H1 (cell line): ENCODE data around the gene RALGAPB. TPM values are rescaled to one million over a fixed set of nuclear protein-coding genes. Genes with fewer than 3 reads are reported as not detected.

Source experiments
- CTCF ChIA-PET: fragments of 300-600 bp; sonication (Branson Sonifier 250); formaldehyde crosslinking; loops from one replicate; lab custom pipeline; 2021; ENCODE audit not compliant: partially characterized antibody; lab: Charles Lee
- POLR2A ChIA-PET: fragments of 300-600 bp; sonication (Branson Sonifier 250); formaldehyde crosslinking; loops from one replicate; lab custom pipeline; 2021; ENCODE audit warnings: inconsistent platforms; ENCODE audit not compliant: partially characterized antibody; lab: Charles Lee
- DNase-seq, 2 experiments: peaks; one replicate each; pipeline versions ENCODE4 v3.0.0 to v3.0.0-alpha.2; 2010 to 2022; ENCODE audit warnings: low spot score in 2 of 2, low read depth in 1 of 2, mixed read lengths in 1 of 2
- FAIRE-seq: peaks from 2 replicates; lab custom pipeline; 2011; peaks lifted over from hg19 to GRCh38; lab: Jason Lieb, UNC
- H2AFZ ChIP-seq: 2 replicates; pipeline ENCODE4 v1.8.1; 2012; ENCODE audit warnings: low read length, inconsistent platforms
- H2AK5ac ChIP-seq: 2 replicates; pipeline ENCODE4 v1.6.1; 2013; ENCODE audit warnings: low read depth, low read length
- H2BK120ac ChIP-seq: replicated peaks from 2 replicates; pipeline ENCODE3; 2013; ENCODE audit warnings: low read depth, low read length, inconsistent platforms
- H2BK12ac ChIP-seq: 2 replicates; pipeline ENCODE4 v1.6.1; 2013; ENCODE audit warnings: low read depth, low read length
- H2BK15ac ChIP-seq: 2 replicates; pipeline ENCODE4 v1.6.1; 2013; ENCODE audit warnings: low read length
- H2BK20ac ChIP-seq: 2 replicates; pipeline ENCODE4 v1.6.1; 2013; ENCODE audit warnings: low read length
- H2BK5ac ChIP-seq: 2 replicates; pipeline ENCODE4 v1.6.1; 2013; ENCODE audit warnings: low read depth, low read length
- H3K14ac ChIP-seq: 2 replicates; pipeline ENCODE4 v1.6.1; 2013; ENCODE audit warnings: inconsistent platforms; ENCODE audit not compliant: insufficient read length
- H3K18ac ChIP-seq: 2 replicates; pipeline ENCODE4 v1.6.1; 2013; ENCODE audit warnings: low read length; ENCODE audit errors: extremely low read depth
- H3K23ac ChIP-seq: 2 replicates; pipeline ENCODE4 v1.6.1; 2013; ENCODE audit warnings: inconsistent platforms; ENCODE audit not compliant: insufficient read length
- H3K23me2 ChIP-seq: 2 replicates; pipeline ENCODE4 v1.6.1; 2013; ENCODE audit warnings: low read depth, low read length
- H3K27ac ChIP-seq: 2 replicates; pipeline ENCODE4 v1.6.1; 2011; ENCODE audit warnings: low read depth, low read length, inconsistent platforms
- H3K27me3 ChIP-seq, 4 experiments: replicated peaks in 1 of 4; 1 replicate in 1 of 4; 2 replicates in 3 of 4; pipeline versions ENCODE4 v1.6.1 to v1.8.1; 2011 to 2013; ENCODE audit warnings: low read length in 3 of 4, mild to moderate bottlenecking in 3 of 4, inconsistent platforms in 2 of 4, mixed read lengths in 2 of 4, moderate library complexity in 1 of 4; ENCODE audit not compliant: control insufficient read depth in 3 of 4, insufficient read depth in 3 of 4; ENCODE audit errors: extremely low read depth in 1 of 4
- H3K36me3 ChIP-seq, 4 experiments: 2 replicates each; pipeline versions ENCODE4 v1.6.1 to v1.8.1; 2011 to 2013; ENCODE audit warnings: mild to moderate bottlenecking in 4 of 4, low read length in 3 of 4, moderate library complexity in 2 of 4, control low read depth in 1 of 4, inconsistent platforms in 1 of 4; ENCODE audit not compliant: insufficient read depth in 4 of 4, control insufficient read depth in 2 of 4
- H3K4ac ChIP-seq: replicated peaks from 2 replicates; pipeline ENCODE3; 2013; ENCODE audit warnings: low read length, low read depth, mixed read lengths, inconsistent platforms; ENCODE audit not compliant: insufficient read length
- H3K4me1 ChIP-seq, 4 experiments: replicated peaks in 1 of 4; 1 replicate in 1 of 4; 2 replicates in 3 of 4; pipeline versions ENCODE4 v1.6.1 to v1.8.1; 2011 to 2013; ENCODE audit warnings: low read length in 3 of 4, inconsistent platforms in 2 of 4, mixed read lengths in 1 of 4; ENCODE audit not compliant: insufficient read depth in 4 of 4, control insufficient read depth in 3 of 4
- H3K4me2 ChIP-seq, 2 experiments: 2 replicates each; pipeline versions ENCODE4 v1.6.1 to v1.8.1; 2011 to 2013; ENCODE audit warnings: low read depth in 2 of 2, low read length in 2 of 2, control low read depth in 1 of 2, inconsistent platforms in 1 of 2, mild to moderate bottlenecking in 1 of 2; ENCODE audit not compliant: insufficient read depth in 1 of 2
- H3K4me3 ChIP-seq, 4 experiments: fragments of 200-600, 300-600 bp in 1 of 4; sonication (generic), shearing (Covaris generic), sonication (Bioruptor Twin) in 1 of 4; 2 replicates each; pipeline versions ENCODE4 v1.5.1 to v1.8.1; 2011 to 2016; ENCODE audit warnings: low read length in 4 of 4, low read depth in 3 of 4, control low read depth in 2 of 4, inconsistent platforms in 2 of 4, mild to moderate bottlenecking in 2 of 4, mixed read lengths in 1 of 4, moderate library complexity in 1 of 4; ENCODE audit not compliant: insufficient read depth in 2 of 4; ENCODE audit errors: extremely low read depth in 1 of 4
- H3K56ac ChIP-seq: replicated peaks from 2 replicates; pipeline ENCODE3; 2013; ENCODE audit warnings: low read depth, mild to moderate bottlenecking, mixed read lengths, low read length, inconsistent platforms; ENCODE audit not compliant: insufficient read length
- H3K79me1 ChIP-seq: 2 replicates; pipeline ENCODE4 v1.6.1; 2013; ENCODE audit warnings: low read depth, low read length, control low read depth
- H3K79me2 ChIP-seq, 2 experiments: 2 replicates each; pipeline versions ENCODE4 v1.6.1 to v1.8.1; 2012 to 2013; ENCODE audit warnings: low read length in 2 of 2, mild to moderate bottlenecking in 2 of 2, inconsistent platforms in 1 of 2; ENCODE audit not compliant: insufficient read depth in 2 of 2, control insufficient read depth in 1 of 2
- H3K9ac ChIP-seq, 4 experiments: replicated peaks in 1 of 4; 1 replicate in 1 of 4; 2 replicates in 3 of 4; pipeline versions ENCODE4 v1.6.1 to v1.8.1; 2011 to 2013; ENCODE audit warnings: low read depth in 3 of 4, low read length in 3 of 4, control low read depth in 2 of 4, mild to moderate bottlenecking in 2 of 4, moderate library complexity in 2 of 4, inconsistent platforms in 1 of 4; ENCODE audit errors: extremely low read depth in 1 of 4
- H3K9me3 ChIP-seq, 2 experiments: 2 replicates each; pipeline versions ENCODE4 v1.6.1 to v1.8.1; 2012 to 2013; ENCODE audit warnings: mild to moderate bottlenecking in 2 of 2, moderate library complexity in 2 of 2, control low read depth in 1 of 2, inconsistent platforms in 1 of 2, low read depth in 1 of 2, low read length in 1 of 2, mixed read lengths in 1 of 2; ENCODE audit not compliant: insufficient read depth in 2 of 2
- H4K20me1 ChIP-seq, 2 experiments: replicated peaks in 1 of 2; 2 replicates each; pipeline versions ENCODE3 to v1.8.1; 2011 to 2013; ENCODE audit warnings: inconsistent platforms in 2 of 2, low read length in 2 of 2, mild to moderate bottlenecking in 1 of 2; ENCODE audit not compliant: insufficient read depth in 2 of 2, control insufficient read depth in 1 of 2
- H4K5ac ChIP-seq: 2 replicates; pipeline ENCODE4 v1.6.1; 2013; ENCODE audit warnings: low read length, low read depth, mixed read lengths, inconsistent platforms; ENCODE audit not compliant: insufficient read length
- H4K8ac ChIP-seq: 2 replicates; pipeline ENCODE4 v1.8.0; 2013; ENCODE audit warnings: mild to moderate bottlenecking, moderate library complexity, low read length, inconsistent platforms; ENCODE audit not compliant: insufficient read depth; ENCODE audit errors: extremely low read depth
- H4K91ac ChIP-seq: replicated peaks from 2 replicates; pipeline ENCODE3; 2013; ENCODE audit warnings: low read length, mixed read lengths, inconsistent platforms; ENCODE audit not compliant: insufficient read length
- ASH2L ChIP-seq: fragments of 200-600, 300-600 bp; sonication (generic); IDR thresholded peaks from one replicate; pipeline ENCODE4 v1.7.1; 2017; ENCODE audit warnings: low read length
- E2F6 ChIP-seq: IDR thresholded peaks from 2 replicates; pipeline ENCODE4 v1.6.1; 2012; ENCODE audit warnings: inconsistent platforms
- GTF2F1 ChIP-seq: IDR thresholded peaks from 2 replicates; pipeline ENCODE4 v1.6.1; 2012; ENCODE audit warnings: low read depth, low read length, improper control_type of control experiment, borderline replicate concordance
- HDAC6 ChIP-seq: IDR thresholded peaks from one replicate; pipeline ENCODE4 v1.7.1; 2012; ENCODE audit warnings: low read depth, mild to moderate bottlenecking, inconsistent platforms, low read length, moderate library complexity
- NANOG ChIP-seq: IDR thresholded peaks from 2 replicates; pipeline ENCODE4 v1.6.1; 2011; ENCODE audit warnings: low read length, low read depth, mild to moderate bottlenecking, inconsistent platforms; ENCODE audit not compliant: insufficient read depth, poor library complexity, severe bottlenecking
- SRF ChIP-seq: IDR thresholded peaks from 2 replicates; pipeline ENCODE4 v1.6.1; 2011; ENCODE audit warnings: mild to moderate bottlenecking, low read depth, low read length, moderate library complexity
- SUZ12 ChIP-seq: fragments of 200-600 bp; sonication (generic); IDR thresholded peaks from 2 replicates; pipeline ENCODE4 v1.6.1; 2012; ENCODE audit warnings: mild to moderate bottlenecking, inconsistent platforms, low read length, moderate library complexity, mixed read lengths
- TAF1 ChIP-seq: IDR thresholded peaks from 2 replicates; pipeline ENCODE4 v1.6.1; 2011; ENCODE audit warnings: mild to moderate bottlenecking, low read depth, low read length
- USF2 ChIP-seq: IDR thresholded peaks from 2 replicates; pipeline ENCODE4 v1.6.1; 2011; ENCODE audit warnings: low read length, improper control_type of control experiment
- YY1 ChIP-seq: IDR thresholded peaks from 2 replicates; pipeline ENCODE4 v1.6.1; 2011; ENCODE audit warnings: low read depth, mild to moderate bottlenecking, low read length
- ZNF274 ChIP-seq: IDR thresholded peaks from 2 replicates; pipeline ENCODE4 v1.7.0; 2012; ENCODE audit warnings: low read length, borderline replicate concordance; ENCODE audit errors: extremely low read depth
- WGBS, 2 experiments: shearing (Covaris generic) in 1 of 2; methylation state at CpG; one replicate each; pipeline versions ENCODE4 v1.1.6 to v1.1.7; 2013 to 2015; ENCODE audit warnings: low lambda C conversion rate in 2 of 2, mixed read lengths in 2 of 2, inconsistent platforms in 1 of 2, low coverage in 1 of 2, missing lambda C conversion rate in 1 of 2; ENCODE audit not compliant: insufficient replicate concordance in 2 of 2, insufficient coverage in 1 of 2, insufficient read length in 1 of 2; ENCODE audit errors: extremely low coverage in 1 of 2, missing lambda C conversion rate in 1 of 2; 5-methylcytosine and 5-hydroxymethylcytosine counted together
- polyA plus RNA-seq, 7 experiments: library from polyadenylated mRNA; depleted of rRNA in 3 of 7; stranded (reverse) in 5 of 7; unstranded in 2 of 7; fragments of >200 nt in 5 of 7; fragments of 200-250 nt in 2 of 7; gene quantifications; 1 replicate in 5 of 7; 2 replicates in 1 of 7; 4 replicates in 1 of 7; pipeline versions ENCODE4 v1.2.1 to v1.2.3, GENCODE V29; 2011 to 2013; ENCODE audit warnings: missing spikeins in 2 of 7, mixed read lengths in 2 of 7
- total RNA-seq: library from RNA; stranded (reverse); fragmentation: NEBNext Ultra II Directional; extraction: Animal tissue kit (Norgen Biotek cat#: 25700); gene quantifications from 2 replicates; pipeline ENCODE4 v1.2.1, GENCODE V29; 2021

Gene RALGAPB
- total and polyA plus RNA-seq, 2 of the 8 experiments (the other 6 are each of a cell fraction or from before 2014, with no cell fraction given): 10.6 to 35.1 TPM

GRCh38 chr20:38501858-38502436 lies 29.3 kb downstream of the RALGAPB start:
- H3K9ac ChIP-seq: no peak overlapping the region
- POLR2A ChIA-PET: interaction anchor here (0.6 to 1.3 kb wide), 3 partner anchors 21 to 163 kb away, joined by 3 to 4 read pairs (median 3); partner anchors contain the start of gene SNHG17
- CTCF ChIA-PET: interaction anchor here (1.0 kb wide), 1 partner anchor 56 kb away, joined by 3 read pairs; no protein-coding TSS in a partner anchor
- no peaks in the 10 kb centered on the region for H3K9me3 ChIP-seq
- DNase-seq: no peak
- H3K56ac ChIP-seq: no peak overlapping the region
- H2BK20ac ChIP-seq: no peak overlapping the region
- no peak overlapping the region for H4K91ac ChIP-seq
- H2AFZ ChIP-seq: no peak overlapping the region
- no peak overlapping the region for H3K4me2 ChIP-seq
- H3K4me1 ChIP-seq: no peaks in the 10 kb centered on the region
- 97% methylated on average over 2 of the region's 2 CpGs; no CpG with 5 or more reads in 1 of the 2 experiments for WGBS, 2 experiments
- H2BK12ac ChIP-seq: no peak overlapping the region
- H2BK15ac ChIP-seq: no peak overlapping the region
- no peak overlapping the region for H4K8ac ChIP-seq
- H4K5ac ChIP-seq: no peak overlapping the region
- peaks cover 0 to 2% of the 10 kb centered on the region in 2 experiments for H4K20me1 ChIP-seq
- H2BK5ac ChIP-seq: no peak overlapping the region
- no peaks in the 10 kb centered on the region; the same call in 1 of the 2 replicates for H3K79me1 ChIP-seq
- no peak for FAIRE-seq
- no peaks in the 10 kb centered on the region for H3K79me2 ChIP-seq
- H2BK120ac ChIP-seq: no peak overlapping the region
- H3K4me3 ChIP-seq: no peak overlapping the region
- H3K27ac ChIP-seq: no peak overlapping the region
- no peak overlapping the region for H2AK5ac ChIP-seq
- no peak for TF ChIP-seq ZNF274
- no peak for TF ChIP-seq TAF1
- TF ChIP-seq GTF2F1: no peak
- no peak for TF ChIP-seq SUZ12
- TF ChIP-seq ASH2L: no peak
- TF ChIP-seq NANOG: no peak
- no peak for TF ChIP-seq E2F6
- TF ChIP-seq HDAC6: no peak
- no peak for TF ChIP-seq YY1
- no peak for TF ChIP-seq USF2
- no peak for TF ChIP-seq SRF
- no peak overlapping the region for H3K4ac ChIP-seq
- H3K18ac ChIP-seq: no peak overlapping the region
- no peak overlapping the region for H3K14ac ChIP-seq
- H3K23me2 ChIP-seq: no peaks in the 10 kb centered on the region
- H3K36me3 ChIP-seq: peaks cover 2 to 33% (median 19%) of the 10 kb centered on the region in 4 experiments; a peak in 6 of 8 replicates
- H3K23ac ChIP-seq: no peak overlapping the region
- no peaks in the 10 kb centered on the region for H3K27me3 ChIP-seq
